Measurements from ENCODE around the gene GAPT. TPM values are rescaled to one million over a fixed set of nuclear protein-coding genes. Genes with fewer than 3 reads are reported as not detected.
"Not testable (repeated sequence)": the region's sequence is repeated elsewhere in the genome, so short reads cannot be mapped to it uniquely, and the experiment has no call there.

GAPT gene
- total RNA-seq, 1 donor from 2014 or later, result 0.44 TPM

GRCh38 chr5:58503390-58504046 is 12.3 kb downstream of the GAPT start:
- no peak for DNase-seq (ENCODE audit: low spot score)

GRCh38 chr5:58504766-58505165 is 13.5 kb downstream of the GAPT start:
- no peak for DNase-seq (ENCODE audit: low spot score)

GRCh38 chr5:58505502-58505901 is 14.3 kb downstream of the GAPT start:
- DNase-seq (ENCODE audit: low spot score), result no peak

- no peak for DNase-seq (ENCODE audit: low spot score)
These were observed 14.9 kb downstream of the GAPT start for GRCh38 chr5:58505971-58506640.

GRCh38 chr5:58507715-58508114 is 16.5 kb downstream of the GAPT start:
- DNase-seq (ENCODE audit: low spot score), result no peak

GRCh38 chr5:58517198-58517597 is 26.0 kb downstream of the GAPT start:
- no peak for DNase-seq (ENCODE audit: low spot score)

- DNase-seq (ENCODE audit: low spot score), result no peak
These were observed 32.7 kb downstream of the GAPT start for GRCh38 chr5:58523956-58524355.

- DNase-seq (ENCODE audit: low spot score), result no peak
These were observed 33.3 kb downstream of the GAPT start for GRCh38 chr5:58524571-58524970.

GRCh38 chr5:58530942-58531490 is 39.8 kb downstream of the GAPT start:
- DNase-seq (ENCODE audit: low spot score), result no peak

- not testable (repeated sequence) for DNase-seq (ENCODE audit: low spot score)
These were observed 50.7 kb downstream of the GAPT start for GRCh38 chr5:58541935-58542334.

- no peak for DNase-seq (ENCODE audit: low spot score)
These were observed 51.5 kb downstream of the GAPT start for GRCh38 chr5:58542709-58543108.

- DNase-seq (ENCODE audit: low spot score), result no peak
These were observed 52.5 kb downstream of the GAPT start for GRCh38 chr5:58543723-58544122.

- DNase-seq (ENCODE audit: low spot score), result no peak
These were observed 53.0 kb downstream of the GAPT start for GRCh38 chr5:58544195-58544594.

- no peak for DNase-seq (ENCODE audit: low spot score)
These were observed 53.7 kb downstream of the GAPT start for GRCh38 chr5:58544926-58545325.

GRCh38 chr5:58545912-58546311 is 54.7 kb downstream of the GAPT start:
- DNase-seq (ENCODE audit: low spot score), result no peak

Other genes with a start within 250 kb of the GAPT start
- 74.5 TPM for gene PLK2, start 31.3 kb upstream of the GAPT start, total RNA-seq
- 5.8 TPM for gene RAB3C, start 91.6 kb downstream of the GAPT start, total RNA-seq